ENCODE data around the gene CREB5.

DNA sequence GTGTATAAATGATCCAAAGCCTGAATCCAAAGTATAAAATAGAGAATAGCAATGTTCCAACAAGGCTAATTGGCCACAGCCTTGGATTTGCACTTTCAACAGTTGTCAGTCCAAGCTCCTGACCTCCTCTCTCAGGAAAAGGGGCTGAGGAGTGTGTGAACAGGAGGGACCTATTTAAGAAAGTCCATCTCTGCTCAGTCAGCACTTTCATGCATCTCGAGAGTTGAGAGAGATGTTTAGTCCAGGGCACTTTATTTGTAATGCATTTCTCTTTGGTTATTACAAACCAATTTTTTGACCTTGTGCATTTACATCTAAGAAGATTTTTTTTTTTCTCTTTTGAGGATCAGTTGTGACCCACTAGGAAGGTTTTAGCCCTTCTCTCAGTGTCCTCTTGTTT, 244.2 kb downstream of the CREB5 start:
- no peak for TF ChIP-seq CEBPB (IDR thresholded peaks at IDR 0.05)
- TF ChIP-seq REST (IDR thresholded peaks at IDR 0.05; ENCODE audit: low read depth): no peak
- TF ChIP-seq YY1 (IDR thresholded peaks at IDR 0.05; ENCODE audit: low read depth): no peak
